HEK293 (cell line): ENCODE data around the gene ADAMTS14.
A peak's percentile ranks its signal among the peaks of the same experiment; 100 is the strongest.

Experiments used
- CTCF ChIA-PET: fragments of 350-600 bp; formaldehyde crosslinking; extraction: SDS; loops from one replicate; lab custom pipeline; 2021; ENCODE audit warnings: antibody characterized with exemption; lab: Yijun Ruan, JAX
- POLR2A ChIA-PET: fragments of 300-600 bp; formaldehyde crosslinking; extraction: SDS; loops from one replicate; lab custom pipeline; 2020; ENCODE audit warnings: antibody characterized with exemption, inconsistent platforms; lab: Yijun Ruan, JAX
- H3K27ac ChIP-seq: fragments of 200-500 bp; sonication (Bioruptor generic); 2 replicates; pipeline ENCODE4 v1.5.1; 2014; ENCODE audit warnings: low read depth, low read length, control low read depth, inconsistent platforms; ENCODE audit errors: extremely low read depth
- H3K36me3 ChIP-seq, 2 experiments: fragments of 200-500 bp in 1 of 2; sonication (Bioruptor generic) in 1 of 2; 1 replicate in 1 of 2; 2 replicates in 1 of 2; pipeline ENCODE4 v1.5.1; 2014 to 2017; ENCODE audit warnings: inconsistent platforms in 2 of 2, low read length in 2 of 2; ENCODE audit not compliant: control insufficient read depth in 2 of 2, insufficient read depth in 1 of 2
- H3K4me1 ChIP-seq: fragments of 200-500 bp; sonication (Bioruptor generic); 2 replicates; pipeline ENCODE4 v1.5.1; 2014; ENCODE audit warnings: mild to moderate bottlenecking, low read length, inconsistent platforms; ENCODE audit not compliant: control insufficient read depth, insufficient read depth
- H3K4me3 ChIP-seq: 2 replicates; pipeline ENCODE4 v1.5.1; 2011; ENCODE audit warnings: low read depth, mild to moderate bottlenecking, control low read depth, low read length, moderate library complexity
- H3K9me3 ChIP-seq: fragments of 200-500 bp; sonication (Bioruptor generic); 2 replicates; pipeline ENCODE4 v1.5.1; 2014; ENCODE audit warnings: low read depth, low read length, inconsistent platforms; ENCODE audit not compliant: control insufficient read depth, insufficient read depth
- EGR2 ChIP-seq: fragments of 450-650 bp; formaldehyde crosslinking; IDR thresholded peaks from 2 replicates; pipeline ENCODE4 v1.5.1; 2016; ENCODE audit warnings: low read depth, missing biosample characterization, missing genetic modification characterization
- GLI4 ChIP-seq: fragments of 450-650 bp; formaldehyde crosslinking; IDR thresholded peaks from 2 replicates; pipeline ENCODE4 v1.5.1; 2016; ENCODE audit warnings: missing biosample characterization, missing genetic modification characterization
- MYNN ChIP-seq: fragments of 450-650 bp; formaldehyde crosslinking; IDR thresholded peaks from 2 replicates; pipeline ENCODE4 v1.5.1; 2016; ENCODE audit warnings: missing biosample characterization, missing genetic modification characterization, borderline replicate concordance
- ZFHX2 ChIP-seq: fragments of 450-650 bp; formaldehyde crosslinking; conservative IDR thresholded peaks from 2 replicates; pipeline ENCODE4 v1.5.1; 2016; ENCODE audit warnings: missing biosample characterization, missing genetic modification characterization
- ZFP3 ChIP-seq: fragments of 450-650 bp; formaldehyde crosslinking; IDR thresholded peaks from 2 replicates; pipeline ENCODE4 v1.5.1; 2016; ENCODE audit warnings: low read depth, missing biosample characterization, missing genetic modification characterization
- ZIC2 ChIP-seq: fragments of 450-650 bp; formaldehyde crosslinking; IDR thresholded peaks from 2 replicates; pipeline ENCODE4 v1.5.1; 2016; ENCODE audit warnings: missing biosample characterization, missing genetic modification characterization
- ZNF274 ChIP-seq, 2 experiments: fragments of 200-500 bp in 1 of 2; fragments of 450-650 bp in 1 of 2; sonication (Bioruptor generic) in 1 of 2; formaldehyde crosslinking in 1 of 2; IDR thresholded peaks; 2 replicates each; pipeline versions ENCODE4 v1.5.1 to v1.6.1; 2014 to 2016; ENCODE audit warnings: borderline replicate concordance in 1 of 2, inconsistent platforms in 1 of 2, low read length in 1 of 2, missing biosample characterization in 1 of 2, missing genetic modification characterization in 1 of 2
- ZNF341 ChIP-seq: fragments of 450-650 bp; formaldehyde crosslinking; IDR thresholded peaks from 2 replicates; pipeline ENCODE4; 2016; ENCODE audit warnings: low read depth, missing biosample characterization, missing genetic modification characterization
- ZNF449 ChIP-seq: fragments of 450-650 bp; formaldehyde crosslinking; IDR thresholded peaks from 2 replicates; pipeline ENCODE4 v1.5.1; 2017; ENCODE audit warnings: missing biosample characterization, mild to moderate bottlenecking, missing genetic modification characterization, moderate library complexity
- ZNF518A ChIP-seq: fragments of 450-650 bp; formaldehyde crosslinking; conservative IDR thresholded peaks from 2 replicates; pipeline ENCODE4 v1.5.1; 2016; ENCODE audit warnings: low read depth, missing biosample characterization, missing genetic modification characterization
- ZNF544 ChIP-seq: fragments of 450-650 bp; formaldehyde crosslinking; IDR thresholded peaks from 2 replicates; pipeline ENCODE4 v1.5.0; 2017; ENCODE audit warnings: missing biosample characterization, missing genetic modification characterization
- ZNF585B ChIP-seq: fragments of 450-650 bp; formaldehyde crosslinking; IDR thresholded peaks from 2 replicates; pipeline ENCODE4 v1.5.1; 2016; ENCODE audit warnings: missing biosample characterization, missing genetic modification characterization
- ZNF621 ChIP-seq: fragments of 450-650 bp; formaldehyde crosslinking; IDR thresholded peaks from 2 replicates; pipeline ENCODE4 v1.5.1; 2017; ENCODE audit warnings: missing biosample characterization, missing genetic modification characterization
- ZNF777 ChIP-seq: fragments of 450-650 bp; formaldehyde crosslinking; IDR thresholded peaks from 2 replicates; pipeline ENCODE4 v1.5.1; 2017; ENCODE audit warnings: missing biosample characterization, missing genetic modification characterization, borderline replicate concordance
- ZNF791 ChIP-seq: fragments of 450-650 bp; formaldehyde crosslinking; IDR thresholded peaks from 2 replicates; pipeline ENCODE4 v1.5.1; 2016; ENCODE audit warnings: missing biosample characterization, missing genetic modification characterization
- ZSCAN23 ChIP-seq: fragments of 450-650 bp; formaldehyde crosslinking; IDR thresholded peaks from 2 replicates; pipeline ENCODE4 v1.5.1; 2016; ENCODE audit warnings: missing biosample characterization, missing genetic modification characterization
- ZSCAN30 ChIP-seq: fragments of 450-650 bp; IDR thresholded peaks from 2 replicates; pipeline ENCODE4 v1.5.1; 2018; ENCODE audit warnings: missing biosample characterization, mild to moderate bottlenecking, missing genetic modification characterization, moderate library complexity
- ZSCAN4 ChIP-seq: fragments of 450-650 bp; formaldehyde crosslinking; IDR thresholded peaks from 2 replicates; pipeline ENCODE4 v1.5.1; 2017; ENCODE audit warnings: missing biosample characterization, missing genetic modification characterization
- ZXDB ChIP-seq: fragments of 450-650 bp; formaldehyde crosslinking; IDR thresholded peaks from 2 replicates; pipeline ENCODE4 v1.5.1; 2016; ENCODE audit warnings: missing biosample characterization, missing genetic modification characterization

The ADAMTS14 gene

GRCh38 chr10:70680899-70681730 is 8.8 kb downstream of the ADAMTS14 start:
- CTCF ChIA-PET: interaction anchor here (0.7 to 1.3 kb wide), 4 partner anchors 8 to 145 kb away, joined by 3 to 4 read pairs (median 4); no protein-coding TSS in a partner anchor
- H3K36me3 ChIP-seq: no peaks in the 10 kb centered on the region
- TF ChIP-seq ZFHX2 (tag by site-specific recombination): peak; percentile 86
- peak; percentile 87 for TF ChIP-seq EGR2 (tag by site-specific recombination)
- no peak for TF ChIP-seq ZNF621 (tag by site-specific recombination)
- no peak for TF ChIP-seq ZNF341 (tag by site-specific recombination)
- TF ChIP-seq ZIC2: peak; percentile 79
- peak; percentile 68; the same call in 1 of the 2 replicates for TF ChIP-seq ZFP3 (tag by site-specific recombination)

DNA sequence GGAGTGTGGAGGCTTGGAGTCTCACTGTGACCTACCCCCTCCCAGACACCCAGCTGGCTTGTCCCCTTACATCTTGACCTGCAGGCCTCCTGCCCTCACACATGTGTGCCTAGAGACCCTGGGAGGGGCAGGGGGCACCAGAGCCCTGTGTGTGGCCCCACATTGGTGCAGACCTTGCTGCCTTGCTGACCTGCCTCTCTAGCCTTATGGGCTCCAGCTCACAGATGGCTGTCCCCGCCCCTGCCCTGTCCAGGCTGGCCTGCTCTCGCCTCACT is 9.4 kb downstream of the ADAMTS14 start:
- POLR2A ChIA-PET: no interaction called here

More at GRCh38 chr10:70680899-70681730, 8.8 kb downstream of the ADAMTS14 start:
- no peak overlapping the region for H3K27ac ChIP-seq
- no peaks in the 10 kb centered on the region for H3K9me3 ChIP-seq
- H3K4me3 ChIP-seq: no peak overlapping the region
- H3K4me1 ChIP-seq: no peaks in the 10 kb centered on the region
- POLR2A ChIA-PET: no interaction called here

GRCh38 chr10:70682920-70683600 is 10.8 kb downstream of the ADAMTS14 start:
- TF ChIP-seq EGR2 (tag by site-specific recombination): peak; percentile 70
- peak; percentile 72 for TF ChIP-seq ZFHX2 (tag by site-specific recombination)
- no peak for TF ChIP-seq ZNF518A (tag by site-specific recombination)
- Histone ChIP-seq H3K27ac (no peak overlapping the region), H3K4me3 (no peak overlapping the region), H3K9me3 (no peaks in the 10 kb centered on the region), H3K4me1 (no peaks in the 10 kb centered on the region), H3K36me3 (no peaks in the 10 kb centered on the region)
- ChIA-PET CTCF (no interaction called here), POLR2A (no interaction called here)

More for the DNA sequence above, 9.4 kb downstream of the ADAMTS14 start:
- Histone ChIP-seq H3K4me3 (no peak overlapping the region), H3K4me1 (no peaks in the 10 kb centered on the region), H3K36me3 (no peaks in the 10 kb centered on the region), H3K27ac (no peak overlapping the region), H3K9me3 (no peaks in the 10 kb centered on the region)
- CTCF ChIA-PET: interaction anchor here (0.9 to 1.3 kb wide), 3 partner anchors 8 to 145 kb away, joined by 3 to 4 read pairs (median 3); no protein-coding TSS in a partner anchor
- TF ChIP-seq ZNF274 (IDR thresholded peaks at IDR 0.05; ENCODE audit: low read length) (no peak), ZNF274 (tag by site-specific recombination; IDR thresholded peaks at IDR 0.05; ENCODE audit: borderline replicate concordance) (no peak), ZNF544 (tag by site-specific recombination) (no peak), GLI4 (tag by site-specific recombination) (no peak), ZSCAN23 (tag by site-specific recombination) (no peak), ZNF791 (tag by site-specific recombination) (no peak), ZNF585B (tag by site-specific recombination) (no peak), MYNN (tag by site-specific recombination) (no peak), ZSCAN4 (no peak), ZNF449 (tag by site-specific recombination) (no peak), ZSCAN30 (tag by site-specific recombination) (no peak), ZXDB (tag by site-specific recombination) (no peak), ZNF777 (tag by site-specific recombination) (no peak)
- TF ChIP-seq, all 188 proteins: peak for 0
